GM21367 (cell line): ENCODE results near the gene RPAP3.
A peak's percentile ranks its signal among the peaks of the same experiment; 100 is the strongest.

Source experiments
- ATAC-seq: cut with Tn5 transposase; IDR thresholded peaks from one replicate; pipeline ENCODE4 v1.9.1; 2021; ENCODE audit not compliant: unreplicated experiment

The RPAP3 gene

DNA sequence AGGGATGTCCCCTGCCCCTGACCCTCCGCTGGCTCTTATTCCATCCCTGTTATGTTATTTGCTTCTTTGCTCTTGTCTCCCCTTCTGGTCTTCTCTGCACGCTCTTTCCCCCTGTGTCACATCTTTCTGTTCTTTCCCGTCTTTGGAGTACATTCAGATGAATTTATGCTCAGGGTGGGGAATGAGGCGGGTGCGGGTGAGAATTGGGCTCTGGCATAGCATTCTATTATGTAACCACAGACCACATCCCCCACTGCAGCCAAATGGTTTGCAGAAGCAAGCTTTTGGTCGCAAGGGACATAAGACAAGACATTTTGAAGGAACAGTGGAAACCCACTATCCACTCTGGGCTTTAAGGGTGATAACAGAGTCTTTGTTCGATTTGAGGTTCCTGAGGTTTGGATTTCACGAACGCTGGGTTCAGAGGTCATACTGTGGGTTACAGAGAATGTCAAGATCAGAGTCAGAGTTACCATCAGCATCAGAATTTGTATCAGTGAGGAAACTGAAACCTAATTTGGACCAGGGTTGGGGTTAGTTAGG, 15.7 kb upstream of the RPAP3 start:
- ATAC-seq = no peak

DNA sequence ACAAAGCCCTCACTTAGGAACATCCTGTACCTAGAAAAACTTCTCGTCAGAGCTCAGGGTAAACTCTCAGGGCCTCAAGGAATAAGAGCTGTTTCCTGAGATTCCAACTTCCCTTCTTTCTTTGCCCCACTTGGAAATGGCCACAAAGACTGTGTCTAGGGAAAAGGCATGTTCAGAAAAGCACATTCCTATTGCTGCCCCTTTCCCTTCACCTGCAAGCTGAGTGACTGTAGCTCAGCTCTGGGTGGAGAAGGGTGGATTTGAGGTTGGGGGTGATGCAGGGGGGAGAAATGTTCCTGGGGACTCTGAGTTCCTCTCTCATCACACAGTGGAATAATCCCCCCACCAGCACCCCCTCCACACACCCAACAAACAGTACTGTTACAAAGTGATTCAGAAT, 12.7 kb upstream of the RPAP3 start:
- ATAC-seq = no peak

DNA sequence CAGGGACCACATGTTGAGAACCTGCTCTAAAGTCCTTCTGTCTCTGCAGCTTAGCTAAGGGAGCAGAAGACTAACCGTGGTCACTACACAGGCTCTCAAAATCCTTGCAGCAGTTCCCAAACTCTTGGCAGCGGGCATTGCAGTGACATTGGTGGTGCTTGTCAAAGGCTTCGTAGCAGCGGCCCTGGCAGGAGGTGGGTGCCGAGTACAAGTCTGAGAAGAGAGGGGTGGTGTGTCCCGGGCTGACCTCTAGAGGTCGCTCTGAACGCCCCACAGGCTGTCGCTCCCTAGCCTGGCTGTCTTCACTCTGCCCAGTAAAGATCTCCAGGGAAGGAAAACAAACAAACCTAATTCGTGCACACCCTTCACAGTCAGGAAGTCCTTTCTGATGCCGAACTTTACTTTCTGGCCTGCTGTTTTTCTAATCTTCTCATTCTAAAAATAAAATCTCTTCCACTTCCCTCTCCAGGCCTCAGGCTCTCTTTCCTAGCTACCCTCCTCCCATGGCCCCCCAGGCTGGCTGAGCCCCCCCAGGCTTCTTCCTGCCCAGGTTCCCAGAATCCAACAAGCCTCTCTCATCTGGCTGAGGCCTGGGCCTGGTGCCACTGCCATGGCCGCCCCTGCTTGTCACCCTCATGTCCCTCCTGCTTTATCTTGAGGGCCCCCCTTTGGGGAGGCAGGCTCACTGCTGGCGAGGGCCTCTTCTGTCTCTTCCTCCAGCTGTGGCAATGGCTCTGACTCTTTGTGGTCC, 11.8 kb upstream of the RPAP3 start:
- no peak for ATAC-seq

DNA sequence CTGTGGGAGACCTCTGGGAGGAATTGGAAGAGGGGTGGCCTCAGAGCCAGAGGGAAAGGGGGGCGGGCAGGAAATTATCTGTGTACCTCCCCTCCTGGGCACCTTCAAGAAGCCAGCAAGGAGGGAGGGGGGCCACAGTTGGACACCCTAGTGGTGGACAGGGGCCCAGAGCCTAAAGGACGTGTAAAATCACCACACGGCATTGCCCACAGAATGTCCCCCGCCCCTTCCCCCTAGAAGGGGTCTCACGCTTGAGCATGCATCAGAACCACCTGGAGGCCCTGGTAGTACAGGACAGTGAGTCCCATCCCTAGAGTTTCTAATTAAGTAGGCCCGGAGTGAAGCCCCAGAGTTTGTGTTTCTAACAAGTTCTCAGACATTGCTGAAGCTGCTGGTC, 11.2 kb upstream of the RPAP3 start:
- no peak for ATAC-seq

DNA sequence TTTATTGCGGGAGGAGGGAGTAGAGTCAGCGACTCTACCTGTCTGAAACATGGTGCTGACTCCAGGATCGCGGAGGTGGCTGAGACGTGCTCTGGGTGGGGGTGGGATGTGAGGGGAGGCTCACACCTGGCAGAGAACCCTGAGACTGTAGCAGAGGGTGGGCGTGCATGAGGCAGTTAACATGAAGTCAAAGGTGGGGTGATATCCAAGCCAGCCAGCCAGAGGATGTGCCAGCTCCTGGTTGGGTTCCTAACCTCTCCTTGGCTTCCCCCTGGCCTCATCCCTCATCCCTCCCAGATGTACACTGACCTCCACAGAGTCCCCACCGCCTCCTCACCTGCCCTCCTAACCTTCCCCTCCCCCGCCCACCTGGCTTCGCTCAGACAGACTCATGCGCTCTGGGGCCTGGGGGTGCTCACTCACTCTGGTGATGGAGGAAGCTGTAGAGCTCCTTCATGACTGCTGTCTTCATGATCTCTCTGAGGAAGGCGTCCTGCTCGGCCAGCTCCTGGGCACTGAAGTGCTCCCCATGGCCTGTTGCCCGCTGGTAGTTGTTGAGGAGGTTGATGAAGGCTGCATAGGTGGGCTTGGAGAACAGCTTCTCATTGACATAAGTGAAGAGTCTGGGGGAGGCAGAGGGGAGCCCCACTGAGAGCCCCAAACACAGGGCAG, 10.2 kb upstream of the RPAP3 start:
- no peak for ATAC-seq

DNA sequence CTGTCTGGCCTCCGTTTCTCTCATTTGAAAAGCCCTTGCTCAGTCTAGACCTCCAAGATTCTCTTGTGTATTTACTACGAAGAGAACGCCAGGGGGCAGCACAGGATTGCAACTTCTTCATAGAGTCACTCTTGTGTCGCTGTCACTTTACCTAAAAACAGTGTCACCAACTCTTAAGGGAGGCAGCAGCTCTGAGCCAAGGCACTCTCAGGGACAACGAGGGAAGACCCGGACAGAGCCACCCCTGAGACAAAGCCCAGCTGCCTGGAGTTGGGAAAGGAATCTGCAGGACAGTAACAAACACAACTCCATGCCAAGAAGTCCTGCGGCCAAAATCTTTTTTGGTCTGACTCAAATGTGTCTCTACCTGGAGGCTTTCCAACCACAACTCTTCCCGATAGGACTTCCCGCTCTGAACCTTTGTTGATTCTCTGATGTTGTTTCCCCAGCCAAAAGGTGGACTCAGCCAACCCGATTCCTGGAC, 9.6 kb upstream of the RPAP3 start:
- ATAC-seq = peak; percentile 66

DNA sequence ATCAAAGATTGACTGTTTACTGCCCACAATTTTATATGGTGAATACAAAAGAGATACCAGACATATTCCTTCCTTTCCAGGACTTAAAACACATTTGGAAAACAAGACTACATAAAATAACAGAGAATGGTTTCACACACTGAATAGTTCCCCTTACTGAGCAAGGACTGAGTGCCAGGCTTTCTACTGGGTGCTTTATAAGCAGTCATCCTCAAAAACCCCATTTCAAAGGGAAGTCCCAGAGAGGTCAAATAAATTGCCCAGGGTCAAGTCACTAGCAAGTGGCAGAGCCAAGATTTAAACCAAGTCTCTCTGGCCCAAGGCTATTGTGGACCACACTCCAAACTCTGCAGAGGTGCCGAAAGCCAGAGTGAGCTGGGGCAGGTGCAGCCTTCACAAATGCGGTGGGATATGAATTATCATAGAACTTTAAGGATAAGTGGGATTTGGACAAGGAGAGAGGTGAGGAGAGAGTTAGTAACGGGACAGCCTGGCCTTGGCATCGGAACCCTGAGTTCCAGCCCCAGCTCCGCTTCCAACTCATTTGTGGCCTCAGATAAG, 9.1 kb upstream of the RPAP3 start:
- no peak for ATAC-seq

DNA sequence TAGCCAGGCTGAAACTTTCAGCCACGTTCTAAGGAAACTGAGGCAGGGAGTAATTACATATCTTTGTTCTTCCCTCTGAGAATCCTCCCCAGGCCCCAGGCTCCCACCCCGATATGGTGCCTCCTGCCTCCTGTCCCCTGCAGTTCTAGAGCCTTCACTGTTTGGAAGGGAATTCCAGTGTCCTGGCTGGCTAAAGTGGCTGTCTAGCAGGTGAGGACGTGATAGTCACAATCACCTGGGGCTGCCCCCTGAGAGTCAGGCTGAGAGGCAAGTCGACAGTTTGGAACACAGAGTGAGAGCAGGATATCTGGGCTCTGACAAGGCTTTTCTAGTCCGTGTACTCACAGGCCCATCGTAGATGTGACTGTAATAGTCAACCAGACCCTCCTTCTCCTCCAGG, 6.3 kb upstream of the RPAP3 start:
- ATAC-seq = no peak

DNA sequence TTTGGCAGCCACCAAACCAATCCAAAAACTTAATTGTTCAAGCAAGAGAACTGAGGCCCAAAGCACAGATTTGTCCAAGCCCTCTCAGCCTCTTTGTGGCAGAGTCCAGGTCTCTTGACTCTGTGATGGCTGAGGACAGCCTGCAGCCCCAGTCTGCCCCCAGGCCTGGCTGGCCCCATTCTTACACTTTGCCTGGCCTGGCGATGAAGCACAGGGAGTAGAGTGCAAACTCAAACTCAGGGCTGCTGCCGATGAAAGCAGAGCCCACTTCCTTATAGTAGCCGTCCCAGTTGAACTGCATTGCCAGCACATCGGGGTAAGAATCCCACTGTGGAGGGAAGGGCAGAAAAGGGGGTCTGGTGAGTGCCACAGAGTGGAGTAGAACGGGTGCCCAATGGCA, 5.6 kb upstream of the RPAP3 start:
- no peak for ATAC-seq

DNA sequence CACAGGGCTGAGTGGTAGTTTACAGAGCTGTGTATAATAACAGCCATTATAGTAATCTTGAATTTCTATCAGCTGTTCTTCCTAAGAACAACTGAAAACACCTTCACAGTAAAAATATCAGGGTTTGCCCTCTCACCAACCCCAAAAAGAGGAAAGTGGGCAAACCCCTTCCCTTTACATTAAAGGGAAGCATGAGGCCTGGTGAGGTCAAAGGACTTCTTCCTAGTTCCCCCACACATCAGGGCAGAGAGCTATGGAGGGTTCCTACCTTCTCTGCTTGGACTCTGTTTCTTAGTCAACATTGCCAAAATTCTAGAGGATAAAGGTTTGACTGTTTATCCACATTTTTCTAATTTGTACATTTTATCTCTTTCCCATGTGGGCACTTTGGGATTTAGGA, 4.4 kb upstream of the RPAP3 start:
- ATAC-seq = no peak

DNA sequence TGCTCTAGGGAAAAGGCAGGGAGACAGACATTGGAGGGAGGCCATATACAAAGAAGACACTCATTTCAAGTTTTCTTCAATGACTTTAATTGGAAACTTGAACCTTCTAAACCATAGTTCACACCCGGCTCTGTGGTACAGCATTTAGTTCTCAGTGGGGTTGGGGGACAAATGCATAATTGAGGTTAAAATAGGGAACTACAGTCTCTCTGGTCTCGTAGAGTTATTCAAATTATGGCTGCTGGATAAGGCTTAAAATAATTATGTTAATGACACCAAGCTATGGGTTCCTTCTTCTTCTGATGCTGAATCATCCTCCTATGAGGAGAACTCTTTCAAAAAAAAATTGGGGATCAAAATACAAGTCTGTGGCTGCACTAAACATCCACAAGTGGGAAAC, 3.8 kb upstream of the RPAP3 start:
- no peak for ATAC-seq

DNA sequence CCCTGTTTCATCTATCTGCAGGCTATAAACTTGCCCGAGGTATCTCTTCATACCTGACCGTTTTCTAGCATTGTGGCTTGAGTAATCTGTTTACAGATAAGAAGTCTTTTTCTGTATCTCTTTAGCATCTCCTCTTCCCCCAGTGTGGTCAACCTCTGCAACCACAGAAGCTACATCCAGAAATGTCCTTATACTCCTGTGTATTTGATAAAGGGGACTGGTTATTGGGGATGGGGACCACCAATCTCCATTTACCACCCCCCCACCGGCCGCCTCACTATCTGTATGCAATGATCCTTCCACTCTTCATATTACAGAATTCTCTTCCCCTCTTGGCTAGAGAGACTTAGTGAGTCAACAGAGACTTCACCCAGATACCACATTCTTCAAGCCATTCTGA, 3.4 kb upstream of the RPAP3 start:
- no peak for ATAC-seq

DNA sequence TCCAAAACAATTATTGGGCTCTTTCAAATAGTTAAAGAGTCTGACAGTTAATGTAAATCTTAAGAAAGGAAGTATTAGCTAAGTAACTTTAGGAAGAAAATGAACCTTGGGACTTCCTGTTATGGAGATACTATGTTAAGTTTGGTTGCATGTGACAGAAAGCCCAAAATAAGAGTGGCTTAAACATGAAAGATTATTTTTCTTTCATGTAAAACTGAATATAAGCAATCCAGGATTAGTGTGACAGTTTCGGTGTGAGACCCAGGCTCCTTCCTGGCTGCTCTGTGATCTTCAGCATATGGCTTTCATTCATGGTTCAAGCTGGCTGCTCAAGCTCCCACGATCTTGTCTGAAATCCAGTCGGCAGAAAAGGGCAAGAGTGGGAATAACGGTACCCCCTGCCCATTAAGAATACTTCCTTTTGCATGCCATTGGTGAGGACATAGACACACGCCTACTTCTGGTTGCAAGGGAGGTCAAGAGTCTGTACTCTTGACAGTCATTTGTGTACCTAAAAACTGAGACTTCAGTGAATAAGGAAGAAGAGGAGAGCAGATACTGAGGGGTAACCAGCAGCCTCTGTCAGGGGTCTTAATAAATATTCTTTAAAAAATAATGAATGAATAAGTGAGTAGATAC, 2.2 kb upstream of the RPAP3 start:
- no peak for ATAC-seq

DNA sequence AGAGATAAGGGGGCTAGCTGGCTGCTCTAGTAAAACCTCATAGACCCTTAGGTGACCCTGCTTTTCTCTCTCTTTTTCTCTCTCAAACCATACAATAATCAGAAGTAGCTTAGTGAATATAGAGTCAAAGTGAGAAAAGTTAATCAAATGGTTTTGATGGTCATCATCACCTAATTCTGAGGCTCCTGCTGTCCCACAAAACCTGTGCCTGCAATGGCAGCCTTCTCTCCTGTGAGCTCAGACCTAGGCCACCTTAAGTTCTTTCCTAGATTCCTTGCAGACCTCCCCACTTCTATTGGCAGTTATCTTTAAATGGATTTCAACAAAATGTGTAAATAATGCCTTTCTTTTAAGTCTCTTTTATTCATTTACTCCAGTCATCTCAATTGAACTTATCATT, 1.5 kb upstream of the RPAP3 start:
- no peak for ATAC-seq

DNA sequence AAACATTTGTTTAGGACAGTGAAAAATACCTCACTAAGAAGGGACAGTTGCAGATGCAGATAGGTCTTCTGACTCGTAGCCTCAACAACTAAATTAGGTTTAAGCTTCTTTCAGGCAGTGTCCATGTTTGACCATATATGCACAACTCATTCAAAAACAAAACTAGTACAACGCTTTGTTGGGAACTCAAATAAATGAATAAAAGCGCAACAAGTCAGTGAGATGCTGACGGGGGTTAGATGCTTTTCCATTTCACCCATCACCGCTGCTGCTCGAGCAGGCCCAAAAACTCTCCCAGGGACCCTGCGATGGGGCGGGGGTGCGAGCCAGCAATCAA, 633 bp downstream of the RPAP3 start:
- ATAC-seq = no peak

DNA sequence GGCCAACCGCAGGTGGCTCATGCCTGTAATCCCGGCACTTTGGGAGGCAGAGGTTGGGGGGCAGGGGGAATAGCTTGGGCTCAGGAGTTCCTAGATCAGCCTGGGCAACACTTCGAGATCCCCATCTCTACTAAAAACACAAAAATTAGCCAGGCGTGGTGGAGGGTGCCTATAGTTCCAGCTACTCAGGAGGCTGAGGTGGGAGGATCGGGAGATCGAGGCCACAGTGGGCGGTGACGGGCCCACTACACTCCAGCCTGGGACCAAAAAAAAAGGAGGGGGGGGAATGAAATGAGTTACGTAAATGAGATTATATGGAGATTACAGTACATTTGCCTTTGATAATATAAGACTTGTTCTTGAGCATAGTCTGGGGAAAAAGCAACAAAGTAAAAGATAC, 1.1 kb downstream of the RPAP3 start:
- ATAC-seq = no peak

DNA sequence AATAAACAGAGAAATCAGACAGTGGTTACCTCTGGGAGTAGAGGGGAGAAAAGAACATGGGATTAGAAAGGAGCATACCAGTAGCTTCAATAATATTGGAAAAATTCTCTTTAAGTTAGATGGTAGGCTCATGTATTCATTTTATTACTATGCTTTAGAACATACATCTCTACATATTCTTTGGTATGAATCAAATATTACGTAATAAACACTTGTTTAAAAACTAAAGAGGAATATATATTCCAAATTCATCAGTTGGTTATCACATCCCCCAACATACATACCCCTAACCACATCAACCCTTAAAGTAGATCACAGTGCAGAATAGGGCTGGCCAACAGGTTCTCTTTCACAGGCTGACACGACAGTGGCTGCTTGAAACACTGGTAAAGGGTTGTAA, 5.6 kb downstream of the RPAP3 start:
- ATAC-seq = no peak

DNA sequence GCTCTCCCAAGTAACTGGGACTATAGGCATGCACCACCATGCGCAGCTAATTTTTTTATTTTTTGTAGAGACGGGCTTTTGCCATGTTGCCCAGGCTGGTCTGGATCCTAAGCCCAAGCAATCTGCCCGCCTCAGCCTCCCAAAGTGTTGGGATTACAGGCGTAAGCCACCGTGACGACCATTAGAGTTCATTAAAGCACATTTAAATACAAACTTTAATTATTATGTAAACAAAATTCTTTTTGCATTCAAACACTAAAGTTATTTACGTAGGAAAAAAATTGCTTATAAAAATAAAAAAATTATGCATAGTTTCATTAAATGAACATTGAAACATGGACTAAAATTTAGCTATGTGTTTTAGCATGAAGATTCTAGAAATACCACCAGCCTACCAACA, 7.2 kb downstream of the RPAP3 start:
- ATAC-seq = no peak

DNA sequence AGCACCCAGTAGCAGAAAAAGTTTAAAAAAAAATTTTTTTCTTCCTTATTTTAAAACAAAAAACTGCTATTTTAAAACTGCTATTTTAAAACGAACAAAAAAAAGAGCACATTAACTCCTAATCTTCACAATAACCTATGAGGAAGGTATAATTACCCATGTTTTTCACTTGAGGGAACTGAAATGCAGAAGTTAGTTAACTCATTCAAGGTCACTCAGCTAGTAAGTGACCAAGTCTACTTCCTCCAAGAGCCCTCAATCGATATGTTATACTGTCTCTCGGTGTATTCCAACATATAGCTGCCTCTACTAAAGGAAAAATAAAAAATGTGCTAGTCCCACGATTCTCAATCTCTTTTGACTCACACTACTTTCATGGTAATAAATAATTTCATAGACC, 7.8 kb downstream of the RPAP3 start:
- no peak for ATAC-seq

DNA sequence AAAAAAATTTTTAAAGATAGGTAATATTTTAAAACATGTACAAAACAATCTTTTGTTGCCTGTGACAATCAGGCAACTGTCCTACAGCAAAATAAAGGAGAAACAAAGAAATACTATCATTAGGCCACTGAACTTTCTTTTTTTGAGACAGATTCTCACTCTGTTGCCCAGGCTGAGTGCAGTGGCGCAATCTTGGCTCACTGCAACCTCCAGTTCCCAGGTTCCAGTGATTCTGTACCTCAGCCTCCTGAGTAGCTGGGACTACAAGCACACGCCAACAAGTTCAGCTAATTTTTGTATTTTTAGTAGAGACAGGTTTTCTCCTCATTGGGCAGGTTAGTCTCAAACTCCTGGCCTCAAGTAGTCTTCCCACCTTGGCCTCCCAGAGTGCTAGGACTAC, 16.6 kb downstream of the RPAP3 start:
- ATAC-seq = no peak

DNA sequence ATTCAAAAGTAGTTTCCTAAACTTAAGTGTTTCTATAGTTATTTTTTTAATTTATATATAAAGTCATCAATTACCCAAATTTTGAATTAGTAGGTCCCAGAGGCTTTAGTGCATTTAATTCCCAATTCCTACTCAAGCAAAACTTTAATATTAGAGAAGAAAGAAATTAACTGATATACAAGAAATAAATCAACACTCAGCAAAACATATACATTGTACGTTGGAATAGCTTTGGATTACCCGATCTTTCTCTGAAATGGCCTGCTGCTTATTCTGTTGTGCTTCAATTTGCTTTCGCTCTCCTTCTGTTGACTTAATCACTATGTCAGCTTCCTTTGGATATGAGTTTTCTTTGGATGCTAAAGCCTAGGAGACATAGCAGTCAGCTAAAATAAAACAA, 18.2 kb downstream of the RPAP3 start:
- no peak for ATAC-seq
